ENCODE data around the gene MELK. TPM values are rescaled to one million over a fixed set of nuclear protein-coding genes. Genes with fewer than 3 reads are reported as not detected.
"Not testable (repeated sequence)": the region's sequence is repeated elsewhere in the genome, so short reads cannot be mapped to it uniquely, and the experiment has no call there.

The MELK gene
- total RNA-seq, 1 donor from 2014 or later, result 11.0 TPM

- TF ChIP-seq CTCF (IDR thresholded peaks at IDR 0.05), result no peak
- Mint-ChIP-seq H3K4me3 (ENCODE audit: unreplicated experiment) (no peak overlapping the region), H3K36me3 (ENCODE audit: unreplicated experiment) (no peaks in the 10 kb centered on the region), H3K9me3 (ENCODE audit: unreplicated experiment) (no peaks in the 10 kb centered on the region), H3K4me1 (ENCODE audit: unreplicated experiment) (no peaks in the 10 kb centered on the region), H3K27me3 (ENCODE audit: unreplicated experiment) (peaks cover 22% of the 10 kb centered on the region), H3K27ac (ENCODE audit: unreplicated experiment) (no peak overlapping the region)
- no peak for DNase-seq (ENCODE audit: extremely low spot score, unreplicated experiment)
Observed at GRCh38 chr9:36550135-36550534, 22.6 kb upstream of the MELK start.

- H3K27me3 Mint-ChIP-seq (ENCODE audit: unreplicated experiment), result peaks cover 22% of the 10 kb centered on the region
- not testable (repeated sequence) for DNase-seq (ENCODE audit: extremely low spot score, unreplicated experiment); H3K27ac Mint-ChIP-seq (ENCODE audit: unreplicated experiment); H3K9me3 Mint-ChIP-seq (ENCODE audit: unreplicated experiment); H3K4me1 Mint-ChIP-seq (ENCODE audit: unreplicated experiment); H3K36me3 Mint-ChIP-seq (ENCODE audit: unreplicated experiment); H3K4me3 Mint-ChIP-seq (ENCODE audit: unreplicated experiment)
Observed at GRCh38 chr9:36550631-36551098, 22.0 kb upstream of the MELK start.

GRCh38 chr9:36551129-36551528 lies 21.6 kb upstream of the MELK start:
- Mint-ChIP-seq H3K4me1 (ENCODE audit: unreplicated experiment) (peaks cover 2% of the 10 kb centered on the region), H3K27me3 (ENCODE audit: unreplicated experiment) (peaks cover 22% of the 10 kb centered on the region), H3K9me3 (ENCODE audit: unreplicated experiment) (no peaks in the 10 kb centered on the region), H3K27ac (ENCODE audit: unreplicated experiment) (no peak overlapping the region), H3K4me3 (ENCODE audit: unreplicated experiment) (no peak overlapping the region), H3K36me3 (ENCODE audit: unreplicated experiment) (no peaks in the 10 kb centered on the region)
- TF ChIP-seq CTCF (IDR thresholded peaks at IDR 0.05), result no peak
- no peak for DNase-seq (ENCODE audit: extremely low spot score, unreplicated experiment)

GRCh38 chr9:36551910-36552309 lies 20.8 kb upstream of the MELK start:
- Mint-ChIP-seq H3K9me3 (ENCODE audit: unreplicated experiment) (no peaks in the 10 kb centered on the region), H3K4me3 (ENCODE audit: unreplicated experiment) (no peak overlapping the region), H3K36me3 (ENCODE audit: unreplicated experiment) (no peaks in the 10 kb centered on the region), H3K4me1 (ENCODE audit: unreplicated experiment) (peaks cover 2% of the 10 kb centered on the region), H3K27ac (ENCODE audit: unreplicated experiment) (no peak overlapping the region), H3K27me3 (ENCODE audit: unreplicated experiment) (peaks cover 22% of the 10 kb centered on the region)
- DNase-seq (ENCODE audit: extremely low spot score, unreplicated experiment), result no peak
- TF ChIP-seq CTCF (IDR thresholded peaks at IDR 0.05), result no peak

DNA sequence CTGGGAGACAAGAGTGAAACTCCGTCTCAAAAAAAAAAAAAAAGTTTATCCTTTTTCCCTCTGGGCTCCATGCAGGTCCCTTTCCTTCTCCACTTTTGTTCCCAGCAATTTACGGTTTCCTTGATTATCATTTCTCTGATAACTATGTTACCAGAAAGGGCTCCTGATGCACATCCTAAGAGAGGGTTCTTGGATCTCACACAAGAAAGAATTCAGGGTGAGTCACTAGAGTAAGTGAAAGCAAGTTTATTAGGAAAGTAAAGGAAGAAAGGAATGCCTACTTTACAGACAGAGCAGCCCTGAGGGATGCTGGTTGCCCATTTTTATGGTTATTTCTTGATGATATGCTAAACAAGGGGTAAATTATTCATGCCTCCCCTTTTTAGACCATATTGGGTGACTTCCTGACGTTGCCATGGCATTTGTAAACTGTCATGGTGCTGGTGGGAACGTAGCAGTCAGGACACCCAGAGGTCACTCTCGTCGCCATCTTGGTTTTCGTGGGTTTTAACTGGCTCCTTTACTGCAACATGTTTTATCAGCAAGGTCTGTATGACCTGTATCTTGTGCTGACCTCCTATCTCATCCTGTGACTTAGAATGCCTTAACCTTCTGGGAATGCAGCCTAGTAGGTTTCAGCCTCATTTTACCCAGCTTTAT lies 13.5 kb upstream of the MELK start:
- DNase-seq (ENCODE audit: extremely low spot score, unreplicated experiment), result no peak
- no peak overlapping the region for H3K4me3 Mint-ChIP-seq (ENCODE audit: unreplicated experiment)
- TF ChIP-seq CTCF (IDR thresholded peaks at IDR 0.05), result no peak
- H3K36me3 Mint-ChIP-seq (ENCODE audit: unreplicated experiment), result no peaks in the 10 kb centered on the region
- H3K4me1 Mint-ChIP-seq (ENCODE audit: unreplicated experiment), result peaks cover 5% of the 10 kb centered on the region
- H3K27ac Mint-ChIP-seq (ENCODE audit: unreplicated experiment), result no peak overlapping the region
- no peaks in the 10 kb centered on the region for H3K9me3 Mint-ChIP-seq (ENCODE audit: unreplicated experiment)
- H3K27me3 Mint-ChIP-seq (ENCODE audit: unreplicated experiment), result no peaks in the 10 kb centered on the region
